ENCODE data around the gene FBXL15.

- TF ChIP-seq CTCF (IDR thresholded peaks at IDR 0.05), result no peak
- TF ChIP-seq POLR2A (IDR thresholded peaks at IDR 0.05), result no peak
These were observed 13.9 kb downstream of the FBXL15 start for GRCh38 chr10:102434394-102435132.
